SK-N-SH (cell line): ENCODE data around the gene ZNF74. TPM values are rescaled to one million over a fixed set of nuclear protein-coding genes. Genes with fewer than 3 reads are reported as not detected.

Experiments
- CTCF ChIA-PET: fragments of 300-600, 350-600 bp; formaldehyde crosslinking; extraction: SDS; loops from one replicate; lab custom pipeline; 2021; lab: Yijun Ruan, JAX
- POLR2A ChIA-PET: fragments of 350-600 bp; sonication (Branson Sonifier 250); formaldehyde crosslinking; extraction: SDS; loops from one replicate; lab custom pipeline; 2020; ENCODE audit warnings: antibody characterized with exemption, inconsistent platforms; lab: Yijun Ruan, JAX
- DNase-seq: peaks from one replicate; pipeline ENCODE4 v3.0.0; 2012
- H2AFZ ChIP-seq: fragments of 200-600 bp; sonication (generic); 2 replicates; pipeline ENCODE4 v1.8.1; 2016; ENCODE audit warnings: antibody characterized with exemption, mild to moderate bottlenecking, low read depth
- H3F3A ChIP-seq: fragments of 200-600 bp; sonication (generic); replicated peaks from 2 replicates; pipeline ENCODE3; 2016; ENCODE audit warnings: antibody characterized with exemption, mild to moderate bottlenecking; ENCODE audit not compliant: insufficient read depth
- H3K27ac ChIP-seq, 2 experiments: fragments of 200-500 bp in 1 of 2; fragments of 200-600 bp in 1 of 2; sonication (Bioruptor generic) in 1 of 2; sonication (generic), shearing (Covaris generic) in 1 of 2; 2 replicates each; pipeline versions ENCODE4 v1.5.1 to v1.6.1; 2014 to 2016; ENCODE audit warnings: low read depth in 2 of 2, inconsistent platforms in 1 of 2, low read length in 1 of 2, mild to moderate bottlenecking in 1 of 2, mixed read lengths in 1 of 2
- H3K27me3 ChIP-seq: fragments of 200-600 bp; sonication (generic), shearing (Covaris generic); 2 replicates; pipeline ENCODE4 v1.6.1; 2016; ENCODE audit warnings: mixed run types; ENCODE audit not compliant: insufficient read depth
- H3K36me3 ChIP-seq, 2 experiments: fragments of 200-500 bp in 1 of 2; fragments of 200-600 bp in 1 of 2; sonication (Bioruptor generic) in 1 of 2; sonication (generic) in 1 of 2; replicated peaks in 1 of 2; 2 replicates each; pipeline versions ENCODE3 to v1.5.1; 2014 to 2016; ENCODE audit warnings: low read length in 1 of 2, mild to moderate bottlenecking in 1 of 2; ENCODE audit not compliant: insufficient read depth in 2 of 2, control insufficient read depth in 1 of 2
- H3K4me1 ChIP-seq, 2 experiments: fragments of 200-500 bp in 1 of 2; fragments of 200-600 bp in 1 of 2; sonication (Bioruptor generic) in 1 of 2; sonication (generic), shearing (Covaris generic) in 1 of 2; 2 replicates each; pipeline versions ENCODE4 v1.5.1 to v1.6.1; 2014 to 2016; ENCODE audit warnings: low read depth in 1 of 2, low read length in 1 of 2, mixed run types in 1 of 2; ENCODE audit not compliant: insufficient read depth in 2 of 2, control insufficient read depth in 1 of 2
- H3K4me2 ChIP-seq: fragments of 200-600 bp; sonication (generic), shearing (Covaris generic); 2 replicates; pipeline ENCODE4 v1.6.1; 2017; ENCODE audit warnings: mixed run types
- H3K4me3 ChIP-seq, 2 experiments: fragments of 200-500 bp in 1 of 2; fragments of 200-600 bp in 1 of 2; sonication (Bioruptor generic) in 1 of 2; sonication (generic), shearing (Covaris generic) in 1 of 2; 2 replicates each; pipeline versions ENCODE4 v1.5.1 to v1.8.1; 2014 to 2016; ENCODE audit warnings: low read depth in 2 of 2, inconsistent platforms in 1 of 2, low read length in 1 of 2, mild to moderate bottlenecking in 1 of 2, mixed read lengths in 1 of 2, moderate library complexity in 1 of 2
- H3K79me2 ChIP-seq: fragments of 200-600 bp; sonication (generic); 2 replicates; pipeline ENCODE4 v1.8.1; 2017; ENCODE audit warnings: mild to moderate bottlenecking; ENCODE audit not compliant: insufficient read depth
- H3K9ac ChIP-seq: fragments of 200-600 bp; sonication (generic); 2 replicates; pipeline ENCODE4 v1.6.1; 2017; ENCODE audit warnings: mixed run types
- H3K9me2 ChIP-seq: fragments of 200-600 bp; sonication (generic); 2 replicates; pipeline ENCODE4 v1.6.1; 2017; ENCODE audit warnings: mixed run types
- H3K9me3 ChIP-seq: fragments of 200-600 bp; sonication (generic); 2 replicates; pipeline ENCODE4 v1.6.1; 2017; ENCODE audit warnings: mixed run types, mild to moderate bottlenecking, moderate library complexity
- H4K20me1 ChIP-seq: fragments of 200-600 bp; sonication (generic); 2 replicates; pipeline ENCODE4 v1.6.1; 2017; ENCODE audit warnings: mild to moderate bottlenecking, mixed run types; ENCODE audit not compliant: insufficient read depth
- CHD2 ChIP-seq: fragments of 150-350 bp; IDR thresholded peaks from 2 replicates; pipeline ENCODE4 v1.6.1; 2018; ENCODE audit warnings: low read length; ENCODE audit not compliant: partially characterized antibody
- ELF1 ChIP-seq: IDR thresholded peaks from 2 replicates; pipeline ENCODE4 v1.4.0; 2012
- EZH2phosphoT487 ChIP-seq: fragments of 200-600 bp; sonication (generic); IDR thresholded peaks from 2 replicates; pipeline ENCODE4 v1.6.1; 2017; ENCODE audit warnings: low read depth, mixed run types, mild to moderate bottlenecking, antibody characterized with exemption, moderate library complexity, borderline replicate concordance
- FOSL2 ChIP-seq: IDR thresholded peaks from 2 replicates; pipeline ENCODE4 v1.4.0; 2012; ENCODE audit warnings: low read depth, mild to moderate bottlenecking, moderate library complexity, borderline replicate concordance
- GABPA ChIP-seq: IDR thresholded peaks from 2 replicates; pipeline ENCODE4 v1.4.0; 2012; ENCODE audit warnings: low read depth, mild to moderate bottlenecking
- GATA2 ChIP-seq: sonication (generic); formaldehyde crosslinking; IDR thresholded peaks from 2 replicates; pipeline ENCODE4 v1.5.0; 2020; ENCODE audit warnings: mild to moderate bottlenecking, missing genetic modification reagents
- TAF1 ChIP-seq: IDR thresholded peaks from 2 replicates; pipeline ENCODE4 v1.6.1; 2012; ENCODE audit warnings: low read depth, mild to moderate bottlenecking, low read length, moderate library complexity, borderline replicate concordance
- TEAD4 ChIP-seq: IDR thresholded peaks from 2 replicates; pipeline ENCODE4 v1.4.0; 2012; ENCODE audit warnings: mild to moderate bottlenecking, borderline replicate concordance; ENCODE audit not compliant: insufficient read depth
- WGBS: methylation state at CpG from one replicate; pipeline ENCODE4 v1.1.6; 2017; ENCODE audit warnings: low lambda C conversion rate; 5-methylcytosine and 5-hydroxymethylcytosine counted together
- polyA plus RNA-seq, 3 experiments: library from polyadenylated mRNA; depleted of rRNA; stranded (reverse); fragments of >200 nt; gene quantifications; 2 replicates each; pipeline ENCODE4 v1.2.3, GENCODE V29; 2012
- TF ChIP-seq, protein P1 (sequence below): fragments of 150-350 bp; IDR thresholded peaks from 2 replicates; pipeline ENCODE4 v1.6.1; 2016; ENCODE audit warnings: mild to moderate bottlenecking, low read depth, low read length
- TF ChIP-seq, protein P2 (sequence below): fragments of 200-600 bp; sonication (generic); IDR thresholded peaks from 2 replicates; pipeline ENCODE4 v1.6.1; 2017; ENCODE audit warnings: antibody characterized with exemption, mild to moderate bottlenecking, moderate library complexity
- TF ChIP-seq, protein P3 (sequence below): fragments of 150-350 bp; IDR thresholded peaks from 2 replicates; pipeline ENCODE4 v1.6.1; 2017; ENCODE audit warnings: antibody characterized with exemption, low read length, low read depth, borderline replicate concordance
- TF ChIP-seq, protein P4 (sequence below): IDR thresholded peaks from 2 replicates; pipeline ENCODE4 v1.4.0; 2012; ENCODE audit warnings: low read depth, borderline replicate concordance

The ZNF74 gene
- polyA plus RNA-seq, 1 of the 3 experiments (the other 2 are of a cell fraction), result 8.0 TPM

DNA sequence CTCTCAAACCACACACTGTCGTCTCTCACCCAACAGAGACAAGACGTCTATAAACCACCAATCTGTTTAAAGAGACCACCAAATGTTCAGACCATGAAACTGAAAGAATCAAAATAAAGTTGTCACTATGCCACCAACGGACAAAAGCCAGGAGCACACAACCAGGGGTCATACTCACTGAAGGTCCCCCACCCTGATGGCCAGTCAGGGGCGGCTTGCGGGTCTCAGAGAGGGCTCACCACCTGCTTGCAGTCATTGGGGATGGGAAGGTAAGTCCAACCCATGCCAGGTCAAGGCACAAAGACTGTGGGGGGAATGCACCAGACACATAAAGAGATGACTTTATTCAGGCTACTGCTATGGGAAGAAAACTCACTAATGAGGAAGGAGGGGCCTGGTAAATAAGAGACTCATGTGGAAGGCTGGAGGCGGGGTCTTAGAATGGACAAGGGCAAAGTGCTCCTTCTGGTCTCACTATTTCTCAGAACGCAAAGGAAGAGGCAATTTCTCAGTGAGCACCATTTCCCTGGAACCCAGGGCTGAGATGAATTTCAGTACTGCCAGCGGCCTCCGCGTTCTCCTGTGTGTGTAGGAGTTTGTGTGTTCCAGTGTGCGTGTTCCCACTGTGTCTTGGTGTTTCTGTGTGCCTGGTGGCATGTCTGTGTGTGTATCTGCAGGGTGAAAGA is 26.3 kb downstream of the ZNF74 start:
- ChIA-PET CTCF (interaction anchor here (3.1 to 3.7 kb wide), 2 partner anchors 14 to 35 kb away, joined by 38 to 102 read pairs; no protein-coding TSS in a partner anchor), POLR2A (no interaction called here)
- H2AFZ ChIP-seq, result no peak overlapping the region
- H3K36me3 ChIP-seq, result peaks cover 0 to 10% of the 10 kb centered on the region in 2 experiments
- H3K27ac ChIP-seq, result no peak overlapping the region
- no peaks in the 10 kb centered on the region for H3K79me2 ChIP-seq
- no peak for DNase-seq
- peaks cover 16 to 44% of the 10 kb centered on the region in 2 experiments; a peak in 3 of 4 replicates for H3K4me1 ChIP-seq
- no peak overlapping the region for H3K4me2 ChIP-seq
- peaks cover 16% of the 10 kb centered on the region for H3F3A ChIP-seq
- H3K27me3 ChIP-seq, result no peaks in the 10 kb centered on the region
- no peaks in the 10 kb centered on the region for H3K9me2 ChIP-seq
- TF ChIP-seq FOSL2, result no peak
- H4K20me1 ChIP-seq, result peaks cover 25% of the 10 kb centered on the region
- H3K9me3 ChIP-seq, result no peaks in the 10 kb centered on the region
- no peak overlapping the region for H3K9ac ChIP-seq
- no peak overlapping the region for H3K4me3 ChIP-seq
- 95% methylated on average over 11 of the region's 11 CpGs for WGBS

DNA sequence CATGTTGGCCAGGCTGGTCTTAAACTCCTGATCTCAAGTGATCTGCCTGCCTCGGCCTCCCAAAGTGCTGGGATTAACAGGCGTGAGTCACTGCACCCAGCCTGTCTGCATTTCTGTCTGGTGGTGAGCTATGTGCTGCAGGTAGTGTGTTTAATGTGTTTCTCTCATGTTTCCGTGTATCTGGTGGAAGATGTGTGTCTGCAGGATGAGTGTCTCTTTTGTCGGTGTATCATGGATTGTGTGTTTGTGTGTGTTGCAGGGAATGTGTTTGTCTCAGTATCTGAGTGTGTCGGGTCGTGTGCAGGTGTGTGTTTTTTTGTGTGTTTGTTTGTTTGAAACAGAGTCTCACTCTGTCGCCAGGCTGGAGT is 27.5 kb downstream of the ZNF74 start:
- ChIA-PET CTCF (interaction anchor here (0.8 to 3.4 kb wide), 3 partner anchors 32 to 41 kb away, joined by 3 to 17 read pairs (median 5); no protein-coding TSS in a partner anchor), POLR2A (no interaction called here)
- Histone ChIP-seq H3K27ac (peak overlapping the region; percentile 74 to 95; a peak in 3 of 4 replicates), H3K9ac (no peak overlapping the region), H4K20me1 (peaks cover 27% of the 10 kb centered on the region), H3K9me3 (no peaks in the 10 kb centered on the region), H3K36me3 (peaks cover 0 to 18% of the 10 kb centered on the region in 2 experiments), H3K4me3 (no peak overlapping the region), H3K79me2 (no peaks in the 10 kb centered on the region)
- TF ChIP-seq, protein P1, sequence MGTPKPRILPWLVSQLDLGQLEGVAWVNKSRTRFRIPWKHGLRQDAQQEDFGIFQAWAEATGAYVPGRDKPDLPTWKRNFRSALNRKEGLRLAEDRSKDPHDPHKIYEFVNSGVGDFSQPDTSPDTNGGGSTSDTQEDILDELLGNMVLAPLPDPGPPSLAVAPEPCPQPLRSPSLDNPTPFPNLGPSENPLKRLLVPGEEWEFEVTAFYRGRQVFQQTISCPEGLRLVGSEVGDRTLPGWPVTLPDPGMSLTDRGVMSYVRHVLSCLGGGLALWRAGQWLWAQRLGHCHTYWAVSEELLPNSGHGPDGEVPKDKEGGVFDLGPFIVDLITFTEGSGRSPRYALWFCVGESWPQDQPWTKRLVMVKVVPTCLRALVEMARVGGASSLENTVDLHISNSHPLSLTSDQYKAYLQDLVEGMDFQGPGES, result no peak
- TF ChIP-seq GATA2 (no peak), TAF1 (no peak), ELF1 (no peak), CHD2 (no peak), GABPA (no peak), FOSL2 (no peak), EZH2phosphoT487 (no peak), TEAD4 (no peak)
- TF ChIP-seq, protein P2, sequence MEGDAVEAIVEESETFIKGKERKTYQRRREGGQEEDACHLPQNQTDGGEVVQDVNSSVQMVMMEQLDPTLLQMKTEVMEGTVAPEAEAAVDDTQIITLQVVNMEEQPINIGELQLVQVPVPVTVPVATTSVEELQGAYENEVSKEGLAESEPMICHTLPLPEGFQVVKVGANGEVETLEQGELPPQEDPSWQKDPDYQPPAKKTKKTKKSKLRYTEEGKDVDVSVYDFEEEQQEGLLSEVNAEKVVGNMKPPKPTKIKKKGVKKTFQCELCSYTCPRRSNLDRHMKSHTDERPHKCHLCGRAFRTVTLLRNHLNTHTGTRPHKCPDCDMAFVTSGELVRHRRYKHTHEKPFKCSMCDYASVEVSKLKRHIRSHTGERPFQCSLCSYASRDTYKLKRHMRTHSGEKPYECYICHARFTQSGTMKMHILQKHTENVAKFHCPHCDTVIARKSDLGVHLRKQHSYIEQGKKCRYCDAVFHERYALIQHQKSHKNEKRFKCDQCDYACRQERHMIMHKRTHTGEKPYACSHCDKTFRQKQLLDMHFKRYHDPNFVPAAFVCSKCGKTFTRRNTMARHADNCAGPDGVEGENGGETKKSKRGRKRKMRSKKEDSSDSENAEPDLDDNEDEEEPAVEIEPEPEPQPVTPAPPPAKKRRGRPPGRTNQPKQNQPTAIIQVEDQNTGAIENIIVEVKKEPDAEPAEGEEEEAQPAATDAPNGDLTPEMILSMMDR, result no peak
- TF ChIP-seq, protein P3, sequence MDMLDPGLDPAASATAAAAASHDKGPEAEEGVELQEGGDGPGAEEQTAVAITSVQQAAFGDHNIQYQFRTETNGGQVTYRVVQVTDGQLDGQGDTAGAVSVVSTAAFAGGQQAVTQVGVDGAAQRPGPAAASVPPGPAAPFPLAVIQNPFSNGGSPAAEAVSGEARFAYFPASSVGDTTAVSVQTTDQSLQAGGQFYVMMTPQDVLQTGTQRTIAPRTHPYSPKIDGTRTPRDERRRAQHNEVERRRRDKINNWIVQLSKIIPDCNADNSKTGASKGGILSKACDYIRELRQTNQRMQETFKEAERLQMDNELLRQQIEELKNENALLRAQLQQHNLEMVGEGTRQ, result no peak
- TF ChIP-seq, protein P4, sequence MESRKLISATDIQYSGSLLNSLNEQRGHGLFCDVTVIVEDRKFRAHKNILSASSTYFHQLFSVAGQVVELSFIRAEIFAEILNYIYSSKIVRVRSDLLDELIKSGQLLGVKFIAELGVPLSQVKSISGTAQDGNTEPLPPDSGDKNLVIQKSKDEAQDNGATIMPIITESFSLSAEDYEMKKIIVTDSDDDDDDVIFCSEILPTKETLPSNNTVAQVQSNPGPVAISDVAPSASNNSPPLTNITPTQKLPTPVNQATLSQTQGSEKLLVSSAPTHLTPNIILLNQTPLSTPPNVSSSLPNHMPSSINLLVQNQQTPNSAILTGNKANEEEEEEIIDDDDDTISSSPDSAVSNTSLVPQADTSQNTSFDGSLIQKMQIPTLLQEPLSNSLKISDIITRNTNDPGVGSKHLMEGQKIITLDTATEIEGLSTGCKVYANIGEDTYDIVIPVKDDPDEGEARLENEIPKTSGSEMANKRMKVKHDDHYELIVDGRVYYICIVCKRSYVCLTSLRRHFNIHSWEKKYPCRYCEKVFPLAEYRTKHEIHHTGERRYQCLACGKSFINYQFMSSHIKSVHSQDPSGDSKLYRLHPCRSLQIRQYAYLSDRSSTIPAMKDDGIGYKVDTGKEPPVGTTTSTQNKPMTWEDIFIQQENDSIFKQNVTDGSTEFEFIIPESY, result no peak
- TF ChIP-seq, all 33 proteins: peak for 0
- Histone ChIP-seq H3K4me2 (no peak overlapping the region), H3F3A (peaks cover 16% of the 10 kb centered on the region), H3K9me2 (no peaks in the 10 kb centered on the region), H3K27me3 (no peaks in the 10 kb centered on the region), H2AFZ (no peak overlapping the region), H3K4me1 (peaks cover 16 to 44% of the 10 kb centered on the region in 2 experiments; a peak in 3 of 4 replicates)
- DNase-seq, result no peak
- 93% methylated on average over 6 of the region's 7 CpGs for WGBS
